KMS-11 (cell line): ENCODE data around the gene PLXDC2.

ENCODE experiments used
- H2AFZ ChIP-seq: fragments of 200-600 bp; sonication (generic); 2 replicates; pipeline ENCODE4 v1.6.1; 2016; ENCODE audit warnings: antibody characterized with exemption, mixed run types, low read depth
- H3K27ac ChIP-seq: fragments of 200-600 bp; sonication (generic); 2 replicates; pipeline ENCODE4 v1.6.1; 2016; ENCODE audit warnings: mild to moderate bottlenecking, mixed run types
- H3K27me3 ChIP-seq: fragments of 200-600 bp; sonication (generic); 2 replicates; pipeline ENCODE4 v1.6.1; 2017; ENCODE audit warnings: mild to moderate bottlenecking, low read depth, mixed run types, moderate library complexity; ENCODE audit not compliant: insufficient read depth
- H3K36me3 ChIP-seq: fragments of 200-600 bp; sonication (generic); 2 replicates; pipeline ENCODE4 v1.6.1; 2017; ENCODE audit warnings: mild to moderate bottlenecking, mixed run types; ENCODE audit not compliant: insufficient read depth
- H3K4me1 ChIP-seq: fragments of 200-600 bp; sonication (generic); 2 replicates; pipeline ENCODE4 v1.6.1; 2016; ENCODE audit warnings: mild to moderate bottlenecking, low read depth, mixed run types; ENCODE audit not compliant: poor library complexity, severe bottlenecking
- H3K4me2 ChIP-seq: fragments of 200-600 bp; sonication (generic); 2 replicates; pipeline ENCODE4 v1.7.0; 2016; ENCODE audit warnings: mild to moderate bottlenecking, mixed run types
- H3K4me3 ChIP-seq: fragments of 200-600 bp; sonication (generic); IDR thresholded peaks from 2 replicates; pipeline ENCODE4 v1.6.1; 2017; ENCODE audit warnings: low read depth, low read length, mixed read lengths; ENCODE audit not compliant: insufficient read depth
- H3K79me2 ChIP-seq: fragments of 200-600 bp; sonication (generic); 2 replicates; pipeline ENCODE4 v1.6.1; 2016; ENCODE audit warnings: low read depth, mixed run types; ENCODE audit not compliant: insufficient read depth
- H3K9ac ChIP-seq: fragments of 200-600 bp; sonication (generic); 2 replicates; pipeline ENCODE4 v1.6.1; 2016; ENCODE audit warnings: mild to moderate bottlenecking, mixed run types
- H4K20me1 ChIP-seq: fragments of 200-600 bp; sonication (generic); 2 replicates; pipeline ENCODE4 v1.6.1; 2016; ENCODE audit warnings: mild to moderate bottlenecking, mixed run types; ENCODE audit not compliant: insufficient read depth
- TF ChIP-seq, protein P1 (sequence below): fragments of 200-600 bp; sonication (generic); conservative IDR thresholded peaks from 2 replicates; pipeline ENCODE4 v1.6.1; 2017; ENCODE audit warnings: low read depth, mild to moderate bottlenecking, antibody characterized with exemption, low read length, moderate library complexity, mixed read lengths

Gene PLXDC2

DNA sequence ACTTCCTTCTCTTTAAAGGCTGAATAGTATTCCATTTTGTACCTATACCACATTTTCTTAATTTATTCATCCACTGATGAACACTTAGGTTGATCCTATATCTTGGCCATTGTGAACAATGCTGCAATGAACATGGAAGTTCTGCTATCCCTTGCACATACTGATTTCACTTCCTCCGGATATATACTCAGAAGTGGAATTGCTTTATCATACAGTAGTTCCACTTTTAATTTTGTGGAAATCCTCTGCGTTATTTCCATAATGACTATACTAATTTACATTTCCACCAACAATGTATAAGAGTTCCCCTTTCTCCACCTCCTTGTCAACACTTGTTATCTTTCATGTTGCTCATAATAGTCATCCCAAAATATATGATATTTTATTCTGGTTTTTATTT is 312.6 kb downstream of the PLXDC2 start:
- no peaks in the 10 kb centered on the region for H3K79me2 ChIP-seq
- H3K27me3 ChIP-seq = no peaks in the 10 kb centered on the region
- no peak overlapping the region for H3K4me2 ChIP-seq
- H3K4me1 ChIP-seq = no peaks in the 10 kb centered on the region
- H2AFZ ChIP-seq = no peak overlapping the region
- no peaks in the 10 kb centered on the region for H4K20me1 ChIP-seq
- H3K9ac ChIP-seq = no peak overlapping the region
- no peak overlapping the region for H3K4me3 ChIP-seq
- H3K27ac ChIP-seq = no peak overlapping the region
- TF ChIP-seq, protein P1, sequence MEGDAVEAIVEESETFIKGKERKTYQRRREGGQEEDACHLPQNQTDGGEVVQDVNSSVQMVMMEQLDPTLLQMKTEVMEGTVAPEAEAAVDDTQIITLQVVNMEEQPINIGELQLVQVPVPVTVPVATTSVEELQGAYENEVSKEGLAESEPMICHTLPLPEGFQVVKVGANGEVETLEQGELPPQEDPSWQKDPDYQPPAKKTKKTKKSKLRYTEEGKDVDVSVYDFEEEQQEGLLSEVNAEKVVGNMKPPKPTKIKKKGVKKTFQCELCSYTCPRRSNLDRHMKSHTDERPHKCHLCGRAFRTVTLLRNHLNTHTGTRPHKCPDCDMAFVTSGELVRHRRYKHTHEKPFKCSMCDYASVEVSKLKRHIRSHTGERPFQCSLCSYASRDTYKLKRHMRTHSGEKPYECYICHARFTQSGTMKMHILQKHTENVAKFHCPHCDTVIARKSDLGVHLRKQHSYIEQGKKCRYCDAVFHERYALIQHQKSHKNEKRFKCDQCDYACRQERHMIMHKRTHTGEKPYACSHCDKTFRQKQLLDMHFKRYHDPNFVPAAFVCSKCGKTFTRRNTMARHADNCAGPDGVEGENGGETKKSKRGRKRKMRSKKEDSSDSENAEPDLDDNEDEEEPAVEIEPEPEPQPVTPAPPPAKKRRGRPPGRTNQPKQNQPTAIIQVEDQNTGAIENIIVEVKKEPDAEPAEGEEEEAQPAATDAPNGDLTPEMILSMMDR = no peak
- no peaks in the 10 kb centered on the region for H3K36me3 ChIP-seq

DNA sequence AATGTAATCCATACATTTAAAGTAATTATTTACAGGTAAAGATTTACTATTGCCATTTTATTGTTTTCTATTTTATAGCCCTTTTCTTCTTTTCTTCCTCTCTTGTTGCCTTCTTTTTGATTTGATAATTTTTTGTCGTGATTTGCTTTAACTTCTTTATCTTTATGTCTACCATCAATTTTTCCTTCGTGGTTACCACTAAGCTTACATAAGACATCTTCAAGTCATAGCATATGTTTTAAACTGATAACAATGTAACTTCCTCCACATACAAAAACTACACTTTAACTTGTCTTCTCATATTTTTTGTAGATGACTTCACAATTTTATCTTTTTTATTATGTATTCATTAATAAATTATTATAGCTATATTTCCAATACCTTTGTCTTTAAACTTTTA is 316.6 kb downstream of the PLXDC2 start:
- no peak overlapping the region for H2AFZ ChIP-seq
- no peak overlapping the region for H3K9ac ChIP-seq
- H3K4me3 ChIP-seq = no peak overlapping the region
- no peaks in the 10 kb centered on the region for H3K27me3 ChIP-seq
- H3K36me3 ChIP-seq = no peaks in the 10 kb centered on the region
- no peak overlapping the region for H3K27ac ChIP-seq
- H4K20me1 ChIP-seq = no peaks in the 10 kb centered on the region
- no peaks in the 10 kb centered on the region for H3K79me2 ChIP-seq
- TF ChIP-seq, protein P1 = no peak
- H3K4me2 ChIP-seq = no peak overlapping the region
- no peaks in the 10 kb centered on the region for H3K4me1 ChIP-seq

DNA sequence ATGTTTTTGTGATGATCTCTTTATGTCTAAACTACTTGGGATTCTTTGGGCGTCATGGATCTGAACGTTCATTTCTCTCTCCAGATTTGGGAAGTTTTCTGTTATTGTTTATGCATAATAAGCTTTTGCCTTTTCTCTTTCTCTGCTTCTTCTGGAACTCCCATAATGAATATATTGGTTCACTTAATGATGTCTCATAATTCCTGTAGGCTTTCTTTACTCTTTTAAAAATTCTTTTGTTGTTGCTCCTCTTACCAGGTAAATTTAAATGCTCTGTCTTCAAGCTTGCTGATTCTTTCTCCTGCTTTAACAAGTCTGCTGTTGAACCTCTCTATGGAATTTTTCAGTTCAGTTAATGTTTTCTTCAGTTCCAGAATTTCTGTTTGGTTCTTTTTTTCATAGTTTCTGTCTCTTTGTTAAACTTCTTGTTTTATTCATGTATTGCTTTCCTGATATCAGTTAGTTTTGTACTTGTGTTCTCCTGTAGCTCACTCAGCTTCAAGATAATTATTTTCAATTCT is 317.5 kb downstream of the PLXDC2 start:
- Histone ChIP-seq H3K79me2 (no peaks in the 10 kb centered on the region), H3K27ac (no peak overlapping the region), H2AFZ (no peak overlapping the region), H3K36me3 (no peaks in the 10 kb centered on the region), H3K4me1 (no peaks in the 10 kb centered on the region), H3K9ac (no peak overlapping the region), H3K4me2 (no peak overlapping the region), H3K4me3 (no peak overlapping the region), H4K20me1 (no peaks in the 10 kb centered on the region), H3K27me3 (no peaks in the 10 kb centered on the region)
- TF ChIP-seq, protein P1 = no peak

DNA sequence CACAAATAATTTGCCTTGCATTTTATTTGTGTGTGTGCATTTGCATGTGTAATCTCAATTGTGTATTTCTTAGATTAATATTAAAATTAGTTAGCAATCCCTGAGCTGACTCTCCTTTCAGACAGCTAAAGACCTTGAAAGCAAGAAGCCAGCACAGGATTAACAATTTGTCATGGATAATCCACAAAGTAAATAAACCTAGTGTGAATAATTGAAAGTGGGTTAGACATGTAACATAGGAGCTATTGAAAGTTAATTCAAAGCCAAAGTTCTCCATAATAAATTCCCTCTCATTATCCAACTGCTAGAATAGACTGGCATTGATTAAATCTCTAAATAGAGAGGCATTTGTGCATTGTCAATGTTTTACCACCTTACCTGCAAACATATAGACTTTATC is 326.1 kb downstream of the PLXDC2 start:
- TF ChIP-seq, protein P1 = no peak
- H2AFZ ChIP-seq = no peak overlapping the region
- no peaks in the 10 kb centered on the region for H3K79me2 ChIP-seq
- H3K27me3 ChIP-seq = no peaks in the 10 kb centered on the region
- no peaks in the 10 kb centered on the region for H4K20me1 ChIP-seq
- H3K4me1 ChIP-seq = no peaks in the 10 kb centered on the region
- H3K27ac ChIP-seq = no peak overlapping the region
- H3K4me2 ChIP-seq = no peak overlapping the region
- no peak overlapping the region for H3K4me3 ChIP-seq
- H3K36me3 ChIP-seq = no peaks in the 10 kb centered on the region
- H3K9ac ChIP-seq = no peak overlapping the region
